Neural crest cell (in vitro differentiated cells): ENCODE data around the gene LRRN2. TPM values are rescaled to one million over a fixed set of nuclear protein-coding genes. Genes with fewer than 3 reads are reported as not detected.

ENCODE experiments used
- DNase-seq: peaks from one replicate; pipeline ENCODE4 v3.0.0; 2021; ENCODE audit warnings: low read depth, mixed read lengths, low spot score
- H3K27ac Mint-ChIP-seq: one replicate; pipeline ENCODE4 v1.8.0; 2021; ENCODE audit warnings: mild to moderate bottlenecking, mixed read lengths; ENCODE audit not compliant: unreplicated experiment
- H3K27me3 Mint-ChIP-seq: 2 replicates; pipeline ENCODE4 v1.8.0; 2021; ENCODE audit warnings: low read depth, mild to moderate bottlenecking, mixed read lengths
- H3K36me3 Mint-ChIP-seq: 2 replicates; pipeline ENCODE4 v1.8.0; 2021; ENCODE audit warnings: low read depth, mild to moderate bottlenecking, mixed read lengths
- H3K4me1 Mint-ChIP-seq: 2 replicates; pipeline ENCODE4 v1.8.0; 2021; ENCODE audit warnings: mixed read lengths
- H3K4me3 Mint-ChIP-seq: one replicate; pipeline ENCODE4 v1.8.0; 2021; ENCODE audit warnings: mild to moderate bottlenecking, mixed read lengths
- H3K9me3 Mint-ChIP-seq: 2 replicates; pipeline ENCODE4 v1.8.0; 2021; ENCODE audit warnings: mixed read lengths
- total RNA-seq: library from RNA; stranded (reverse); gene quantifications from 2 replicates; pipeline ENCODE4 v1.2.1, GENCODE V29; 2021
- TF ChIP-seq, protein P1 (sequence below): fragments of 200-600 bp; sonication (generic); conservative IDR thresholded peaks from 2 replicates; pipeline ENCODE4 v1.5.0; 2021; ENCODE audit warnings: antibody characterized with exemption, mild to moderate bottlenecking

LRRN2 gene
- total RNA-seq, 1 donor from 2014 or later = 5.0 TPM

DNA sequence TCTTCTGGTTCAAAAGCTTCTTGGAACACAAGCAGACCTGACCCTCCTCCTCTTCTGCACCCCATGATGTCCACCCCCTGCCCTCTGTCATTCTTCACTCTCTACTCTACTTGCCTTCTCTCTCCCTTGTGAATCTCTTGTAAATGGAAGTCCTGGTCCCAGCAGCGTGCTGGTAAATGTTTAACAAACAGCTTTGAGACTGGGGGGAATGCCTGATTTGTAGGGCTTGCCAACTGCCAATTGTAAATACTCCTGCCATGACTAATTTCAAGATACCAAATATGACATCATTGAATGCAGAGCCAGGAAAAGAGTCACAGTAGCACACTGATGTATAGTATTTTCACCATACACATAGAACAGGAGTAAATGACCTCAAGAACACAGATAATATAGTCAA is 40.9 kb upstream of the LRRN2 start:
- Mint-ChIP-seq H3K27ac (peak overlapping the region; percentile 0), H3K36me3 (no peaks in the 10 kb centered on the region), H3K4me3 (no peak overlapping the region), H3K9me3 (no peaks in the 10 kb centered on the region), H3K4me1 (peaks cover 17% of the 10 kb centered on the region), H3K27me3 (no peaks in the 10 kb centered on the region)
- DNase-seq = no peak
- TF ChIP-seq, protein P1, sequence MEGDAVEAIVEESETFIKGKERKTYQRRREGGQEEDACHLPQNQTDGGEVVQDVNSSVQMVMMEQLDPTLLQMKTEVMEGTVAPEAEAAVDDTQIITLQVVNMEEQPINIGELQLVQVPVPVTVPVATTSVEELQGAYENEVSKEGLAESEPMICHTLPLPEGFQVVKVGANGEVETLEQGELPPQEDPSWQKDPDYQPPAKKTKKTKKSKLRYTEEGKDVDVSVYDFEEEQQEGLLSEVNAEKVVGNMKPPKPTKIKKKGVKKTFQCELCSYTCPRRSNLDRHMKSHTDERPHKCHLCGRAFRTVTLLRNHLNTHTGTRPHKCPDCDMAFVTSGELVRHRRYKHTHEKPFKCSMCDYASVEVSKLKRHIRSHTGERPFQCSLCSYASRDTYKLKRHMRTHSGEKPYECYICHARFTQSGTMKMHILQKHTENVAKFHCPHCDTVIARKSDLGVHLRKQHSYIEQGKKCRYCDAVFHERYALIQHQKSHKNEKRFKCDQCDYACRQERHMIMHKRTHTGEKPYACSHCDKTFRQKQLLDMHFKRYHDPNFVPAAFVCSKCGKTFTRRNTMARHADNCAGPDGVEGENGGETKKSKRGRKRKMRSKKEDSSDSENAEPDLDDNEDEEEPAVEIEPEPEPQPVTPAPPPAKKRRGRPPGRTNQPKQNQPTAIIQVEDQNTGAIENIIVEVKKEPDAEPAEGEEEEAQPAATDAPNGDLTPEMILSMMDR = no peak

DNA sequence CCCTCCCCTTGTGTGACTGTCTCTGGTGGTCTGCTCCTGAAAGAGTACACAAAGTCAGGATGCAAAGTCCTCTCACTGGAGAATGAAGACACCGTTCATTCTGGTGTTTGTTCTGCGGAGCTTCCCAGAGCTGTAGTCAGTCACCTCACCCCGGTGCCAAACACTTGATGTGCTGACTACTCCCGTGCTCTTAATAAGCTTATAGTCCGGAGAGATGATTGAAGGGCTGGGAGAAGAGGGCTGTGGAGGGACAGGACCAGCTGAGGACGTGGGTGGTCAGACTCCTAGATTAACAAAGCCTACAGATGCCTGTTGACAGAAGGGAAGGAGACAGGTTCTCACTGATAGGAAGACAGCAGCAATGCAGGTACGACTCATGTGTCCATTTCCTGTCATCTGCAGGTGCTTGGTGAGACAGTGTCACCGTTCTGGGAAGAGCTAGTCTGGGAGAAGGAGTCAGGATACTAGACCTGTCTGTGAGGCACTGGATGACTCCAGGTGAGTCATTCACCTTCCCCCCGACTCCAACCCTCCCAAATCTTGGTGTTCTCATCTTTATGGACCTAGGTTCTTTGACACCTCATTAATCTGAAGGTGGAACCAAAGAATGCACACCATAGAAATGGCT is 40.4 kb upstream of the LRRN2 start:
- Mint-ChIP-seq H3K4me3 (no peak overlapping the region), H3K4me1 (peaks cover 22% of the 10 kb centered on the region)

DNA sequence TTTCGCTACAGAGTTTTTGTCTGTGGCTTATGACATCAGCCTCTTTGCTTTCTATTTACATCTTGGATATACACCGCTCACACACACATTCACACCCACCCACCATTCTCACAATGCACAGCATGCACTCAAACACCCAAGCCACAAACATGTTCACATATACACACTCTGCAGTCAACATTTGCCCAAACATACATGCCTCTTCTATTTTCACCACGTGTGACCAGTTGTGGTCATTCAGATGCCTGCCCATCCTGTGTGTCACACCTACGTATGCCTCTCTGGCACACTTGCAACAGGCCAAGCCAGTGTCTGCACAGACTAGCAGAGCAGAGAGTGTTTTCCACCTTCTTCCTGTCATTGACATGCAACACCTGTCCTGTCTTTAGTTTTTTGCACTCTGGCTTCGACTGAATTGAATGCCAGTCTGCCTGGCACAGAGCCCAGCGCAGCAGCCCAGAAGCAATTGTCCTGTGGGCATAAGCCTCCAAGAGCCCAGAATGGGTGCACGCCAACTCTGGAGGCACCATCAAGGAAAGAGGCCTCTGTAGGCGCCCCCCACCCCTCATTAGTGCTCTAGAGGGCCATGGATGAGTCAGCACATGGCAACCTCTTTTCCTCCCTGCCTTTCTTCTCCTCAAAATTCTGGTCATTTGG is 37.7 kb upstream of the LRRN2 start:
- TF ChIP-seq, protein P1 = no peak
- Mint-ChIP-seq H3K4me1 (peaks cover 29% of the 10 kb centered on the region), H3K27ac (no peak overlapping the region), H3K9me3 (peaks cover 4% of the 10 kb centered on the region), H3K4me3 (no peak overlapping the region), H3K27me3 (no peaks in the 10 kb centered on the region), H3K36me3 (no peaks in the 10 kb centered on the region)
- no peak for DNase-seq

More for the DNA sequence above, 40.4 kb upstream of the LRRN2 start:
- no peaks in the 10 kb centered on the region for H3K9me3 Mint-ChIP-seq
- no peaks in the 10 kb centered on the region for H3K36me3 Mint-ChIP-seq
- TF ChIP-seq, protein P1 = no peak
- DNase-seq = no peak
- no peak overlapping the region for H3K27ac Mint-ChIP-seq
- H3K27me3 Mint-ChIP-seq = no peaks in the 10 kb centered on the region

DNA sequence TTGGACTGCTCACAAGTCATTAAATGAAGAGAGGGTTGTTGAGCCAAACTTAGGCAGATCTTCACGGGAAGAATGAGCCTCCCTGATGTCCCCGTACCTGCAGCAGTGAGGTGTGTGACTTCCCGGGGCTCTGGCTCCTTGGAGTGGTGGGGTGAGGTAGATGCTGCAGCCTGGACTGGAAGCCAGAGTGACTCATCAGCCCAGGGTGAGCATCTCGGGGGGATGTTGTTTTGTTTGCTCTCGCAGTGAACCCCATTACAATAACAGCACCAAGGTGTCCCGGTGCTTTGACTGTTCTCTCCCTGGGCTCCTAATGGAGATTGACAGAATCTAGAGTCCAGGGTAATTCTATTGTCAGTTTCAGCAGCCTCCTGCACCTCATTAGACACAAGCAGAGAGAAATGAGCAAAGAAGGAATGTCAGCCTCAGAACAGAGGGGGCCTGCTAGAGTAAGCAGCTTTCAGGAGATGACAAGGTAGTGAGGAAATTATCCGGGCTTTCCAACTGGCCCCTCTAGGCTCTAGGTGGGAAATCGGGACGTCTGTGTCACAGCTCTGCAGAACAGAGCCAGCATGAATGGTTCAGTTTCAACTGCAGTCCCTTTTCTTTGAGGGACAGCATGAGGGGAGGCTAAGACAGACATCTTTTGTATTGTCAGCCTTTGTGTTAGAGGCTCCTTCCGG is 36.0 kb upstream of the LRRN2 start:
- peak overlapping the region; percentile 5 for H3K4me3 Mint-ChIP-seq
- H3K9me3 Mint-ChIP-seq = peaks cover 4% of the 10 kb centered on the region

DNA sequence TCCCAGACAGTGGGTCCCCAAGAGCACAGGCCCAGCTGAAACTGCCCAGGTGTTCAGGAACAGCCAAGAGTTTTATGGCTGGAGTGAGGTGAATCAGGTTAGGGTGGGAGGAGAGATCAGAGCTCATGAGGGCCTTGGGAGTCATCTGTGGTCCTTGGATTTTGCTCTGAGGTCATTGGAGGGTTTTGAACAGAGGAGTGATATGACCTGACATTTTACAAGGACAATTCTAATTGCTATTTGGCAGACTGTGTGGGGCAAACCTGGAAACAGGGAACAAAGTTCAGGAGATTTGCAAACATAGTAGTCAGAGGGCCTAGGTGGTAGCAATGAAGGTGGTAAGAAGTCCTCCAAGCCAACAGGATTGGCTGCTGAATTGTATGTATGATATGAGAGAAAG is 31.1 kb upstream of the LRRN2 start:
- peaks cover 5% of the 10 kb centered on the region for H3K27me3 Mint-ChIP-seq
- no peaks in the 10 kb centered on the region for H3K36me3 Mint-ChIP-seq
- TF ChIP-seq, protein P1 = no peak
- H3K4me1 Mint-ChIP-seq = peaks cover 65% of the 10 kb centered on the region
- no peak overlapping the region for H3K4me3 Mint-ChIP-seq
- peaks cover 4% of the 10 kb centered on the region for H3K9me3 Mint-ChIP-seq
- no peak overlapping the region for H3K27ac Mint-ChIP-seq
- DNase-seq = no peak

More for the DNA sequence above, 36.0 kb upstream of the LRRN2 start:
- H3K27me3 Mint-ChIP-seq = no peaks in the 10 kb centered on the region
- peaks cover 39% of the 10 kb centered on the region for H3K4me1 Mint-ChIP-seq
- TF ChIP-seq, protein P1 = no peak
- H3K27ac Mint-ChIP-seq = peak overlapping the region; percentile 94
- no peaks in the 10 kb centered on the region for H3K36me3 Mint-ChIP-seq
- DNase-seq = no peak
